NOMO-1 treated with dmso at 0.1 percent for 144 hours (cell line): ENCODE measurements around the gene TBC1D3B.
"Not testable (repeated sequence)": the region's sequence is repeated elsewhere in the genome, so short reads cannot be mapped to it uniquely, and the experiment has no call there.

ENCODE experiments used
- DNase-seq: peaks from one replicate; lab custom pipeline; 2025; ENCODE audit not compliant: unreplicated experiment; lab: John Stamatoyannopoulos, UW

TBC1D3B gene

GRCh38 chr17:36131421-36131820 lies 45.0 kb downstream of the TBC1D3B start:
- DNase-seq: peak; percentile 79

GRCh38 chr17:36130346-36130745 lies 46.1 kb downstream of the TBC1D3B start:
- DNase-seq: no peak

GRCh38 chr17:36129616-36130015 lies 46.8 kb downstream of the TBC1D3B start:
- DNase-seq: no peak

DNA sequence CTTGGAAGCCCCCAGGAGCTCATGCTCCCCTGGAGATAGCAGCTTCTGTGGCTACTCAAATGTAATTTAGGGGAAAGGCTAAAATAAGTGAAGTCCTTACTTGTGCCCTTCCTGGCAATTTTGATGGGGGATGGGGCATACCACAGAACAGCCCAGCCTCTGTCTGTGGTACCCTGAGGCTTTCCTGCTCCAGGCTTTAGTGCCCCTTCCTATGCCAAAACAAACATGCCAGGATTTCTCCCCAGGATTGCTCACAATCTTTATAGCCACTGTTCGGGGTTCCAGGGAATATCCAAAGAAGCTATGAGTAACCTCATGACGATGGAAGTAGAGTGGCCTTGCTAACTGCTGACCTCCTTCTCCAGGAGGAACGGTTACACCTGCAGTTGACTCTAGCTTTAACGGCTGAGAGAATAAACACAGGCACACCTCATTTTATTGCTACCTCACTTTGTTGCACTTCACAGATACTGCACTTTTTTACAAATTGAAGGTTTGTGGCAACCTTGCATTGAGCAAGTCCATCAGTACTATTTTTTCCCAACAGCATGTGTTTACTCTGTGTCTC lies 47.9 kb downstream of the TBC1D3B start:
- no peak for DNase-seq

- peak; percentile 14 for DNase-seq
Measured at GRCh38 chr17:36127911-36128310, 48.5 kb downstream of the TBC1D3B start.

- no peak for DNase-seq
Measured at GRCh38 chr17:36127199-36127893, 49.1 kb downstream of the TBC1D3B start.

GRCh38 chr17:36124879-36125824 lies 51.3 kb downstream of the TBC1D3B start:
- no peak for DNase-seq

GRCh38 chr17:36123431-36123830 lies 53.0 kb downstream of the TBC1D3B start:
- DNase-seq: no peak

- DNase-seq: not testable (repeated sequence)
Measured at GRCh38 chr17:36121099-36121498, 55.3 kb downstream of the TBC1D3B start.

- DNase-seq: no peak
Measured at GRCh38 chr17:36120221-36120620, 56.2 kb downstream of the TBC1D3B start.

- no peak for DNase-seq
Measured at GRCh38 chr17:36118477-36119353, 57.7 kb downstream of the TBC1D3B start.

DNA sequence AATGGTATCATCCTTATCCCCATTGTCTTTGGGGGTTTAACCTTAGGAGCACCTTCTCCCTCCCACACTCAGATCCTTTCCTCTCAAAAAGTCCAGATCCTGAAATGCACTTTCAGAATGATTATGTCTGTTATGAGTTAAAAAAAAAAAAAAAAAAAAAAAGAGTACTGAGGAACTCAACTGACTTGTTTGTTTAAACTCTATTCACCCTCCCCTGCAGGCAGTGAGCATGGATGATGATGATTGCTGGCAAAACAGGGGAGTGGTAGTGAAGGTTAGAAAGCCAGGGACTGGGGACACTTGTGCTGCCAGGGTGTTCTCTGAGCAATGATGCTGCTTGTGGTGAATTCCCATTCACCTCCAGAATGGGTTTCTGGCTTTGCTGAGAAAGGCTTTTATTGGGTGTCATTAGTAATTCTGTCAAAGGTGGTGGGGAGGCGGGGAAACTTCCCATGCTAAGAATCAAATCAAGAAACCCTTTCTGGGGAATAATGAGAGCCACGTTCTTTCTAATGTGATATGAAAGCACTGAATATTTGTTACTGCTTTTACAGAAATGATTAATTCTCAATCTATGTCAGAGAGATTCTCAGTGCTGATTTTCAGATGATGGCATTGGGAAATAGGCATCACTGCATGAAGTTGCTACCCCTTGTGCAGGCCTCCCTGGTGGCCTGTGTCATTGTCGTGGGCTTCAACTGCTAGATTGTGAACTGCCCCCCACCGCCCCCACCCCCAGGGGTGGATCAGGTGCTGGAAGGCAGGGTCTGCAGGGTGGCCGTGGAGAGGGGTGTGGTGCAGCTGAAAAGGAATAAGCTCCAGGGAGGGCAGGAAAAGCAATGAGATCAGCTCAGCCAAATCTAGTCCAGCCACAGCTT lies 58.7 kb downstream of the TBC1D3B start:
- no peak for DNase-seq
